Heart right ventricle (tissue), 16 donors: Measurements from ENCODE around the gene C2orf80. TPM values are rescaled to one million over a fixed set of nuclear protein-coding genes. Genes with fewer than 3 reads are reported as not detected.
"Not testable (repeated sequence)": the region's sequence is repeated elsewhere in the genome, so short reads cannot be mapped to it uniquely, and the experiment has no call there.

ENCODE experiments used
- ATAC-seq, 8 donors: fragments of 200-7000 bp; cut with Tn5 transposase; one replicate each; pipeline ENCODE4 v1.9.1; 2020; ENCODE audit warnings: mild to moderate bottlenecking in 8 of 8, moderate library complexity in 8 of 8, moderate number of reproducible peaks in 1 of 8
- DNase-seq, 2 donors: peaks; one replicate each; pipeline ENCODE4 v3.0.0-alpha.2; 2020
- H3K27ac ChIP-seq, 10 donors: fragments of 200-600 bp; sonication (generic) in 2 of 10; one replicate each; pipeline versions ENCODE4 v1.5.0 to v1.8.0; 2020 to 2022; ENCODE audit warnings: mild to moderate bottlenecking in 3 of 10
- H3K27me3 ChIP-seq, 7 donors: fragments of 200-600 bp; one replicate each; pipeline ENCODE4 v1.8.0; 2021 to 2022; ENCODE audit warnings: mild to moderate bottlenecking in 2 of 7
- H3K36me3 ChIP-seq, 9 donors: fragments of 200-600 bp; sonication (generic) in 1 of 9; one replicate each; pipeline versions ENCODE4 v1.5.0 to v1.8.0; 2020 to 2022; ENCODE audit warnings: mild to moderate bottlenecking in 2 of 9
- H3K4me1 ChIP-seq, 9 donors: fragments of 200-600 bp; sonication (generic) in 1 of 9; one replicate each; pipeline versions ENCODE4 v1.5.0 to v1.8.0; 2020 to 2022; ENCODE audit warnings: mild to moderate bottlenecking in 4 of 9
- H3K4me3 ChIP-seq, 10 donors: fragments of 200-600 bp; sonication (generic) in 2 of 10; one replicate each; pipeline versions ENCODE4 v1.5.0 to v1.8.0; 2020 to 2022; ENCODE audit warnings: mild to moderate bottlenecking in 7 of 10, moderate library complexity in 2 of 10
- H3K9me3 ChIP-seq, 11 donors: fragments of 200-600 bp in 10 of 11; sonication (generic) in 2 of 11; one replicate each; pipeline versions ENCODE4 v1.5.0 to v1.8.0; 2013 to 2022; ENCODE audit warnings: mild to moderate bottlenecking in 2 of 11, control low read depth in 1 of 11, moderate library complexity in 1 of 11
- CTCF ChIP-seq, 9 donors: fragments of 200-600 bp; sonication (generic) in 2 of 9; IDR thresholded peaks; one replicate each; pipeline versions ENCODE4 v1.5.0 to v1.8.0; 2021 to 2022; ENCODE audit warnings: antibody characterized with exemption in 9 of 9, mild to moderate bottlenecking in 5 of 9, moderate library complexity in 1 of 9
- WGBS, 2 donors: extraction: QIAGEN DNeasy Blood & Tissue Kit; methylation state at CpG; one replicate each; pipeline ENCODE4 v1.1.7; 2013; ENCODE audit warnings: inconsistent platforms in 1 of 2; 5-methylcytosine and 5-hydroxymethylcytosine counted together
- intact Hi-C, 10 donors: fragments of 100-400 bp; cut with DNase I; formaldehyde crosslinking; loops; one replicate each; pipeline versions ENCODE4 v1.11.1 to v1.14.2; 2022
- polyA plus RNA-seq, 2 donors: library from polyadenylated mRNA; stranded (reverse); fragments of 200-250 nt; gene quantifications; one replicate each; pipeline ENCODE4 v1.2.3, GENCODE V29; 2013
- total RNA-seq, 10 donors: library from RNA; stranded (reverse); fragmentation: NEBNext Ultra II Directional in 3 of 10; extraction: Animal tissue kit (Norgen Biotek cat#: 25700) in 3 of 10; gene quantifications; one replicate each; pipeline versions ENCODE4 v1.2.1 to v1.2.4, GENCODE V29; 2021 to 2023
- donor health status: Arrhythmogenic right ventricular cardiomyopathy.
- donor health status: ischemic (EF 13 %, LVEDD 7.1; RV severe dilation, severe dysfunction).
- donor health status: healthy with polysubstance abuse.
- donor health status: DM: no; HTN: yes; CAD: no.
- donor health status: DM: no; HTN: no; CAD: no.
- donor health status: ischemic (EF 25% LVEDD 6.9; RV normal size, moderate dysfunction).
- donor health status: ischemic (EF 25% LVEDD 5.7; RV mildly dilated, moderate dysfunction).
- donor health status: healthy.
- donor health status: DM: yes; HTN: yes; CAD: no.
- donor health status: Ischemic cardiomyopathy.
- donor health status: ischemic (EF 35%, LVEDD 5.7; RV mildly dilated, moderate dysfunction).
- donor health status: nonischemic (EF 11% LVEDD 7.7; RV severe dilation, severe dysfunction).
- donor health status: DM: yes; HTN: yes; CAD: no.
- donor health status: PGD.
- donor health status: ischemic (EF 29% LVEDD 5.4; RV normal size, mild dysfunction).
- donor health status: nonischemic (EF 23%, LVEDD 6.1; RV moderate dilation, normal function).

Gene C2orf80
- total and polyA plus RNA-seq, 12 donors = not detected

GRCh38 chr2:208129744-208130711, 59.8 kb downstream of the C2orf80 start, which contains the start of gene CRYGC:
TSS of gene CRYGC (minus strand) at chr2:208129828. CDS start at chr2:208129792, 36 bp downstream.
- Histone ChIP-seq H3K36me3 (no peaks in the 10 kb centered on the region), H3K27me3 (peaks cover 0 to 27% (median 11%) of the 10 kb centered on the region in 7 donors), H3K27ac (no peak within 1 kb of the TSS), H3K4me1 (no peaks in the 10 kb centered on the region), H3K9me3 (no peaks in the 10 kb centered on the region), H3K4me3 (no peak within 1 kb of the TSS)
- no peak for TF ChIP-seq CTCF (IDR thresholded peaks at IDR 0.05)
- ATAC-seq (no peak), DNase-seq (no peak)
- intact Hi-C loops = no loop called here
- 75 to 79% methylated on average over 19 of the region's 19 CpGs for WGBS, 2 donors

DNA sequence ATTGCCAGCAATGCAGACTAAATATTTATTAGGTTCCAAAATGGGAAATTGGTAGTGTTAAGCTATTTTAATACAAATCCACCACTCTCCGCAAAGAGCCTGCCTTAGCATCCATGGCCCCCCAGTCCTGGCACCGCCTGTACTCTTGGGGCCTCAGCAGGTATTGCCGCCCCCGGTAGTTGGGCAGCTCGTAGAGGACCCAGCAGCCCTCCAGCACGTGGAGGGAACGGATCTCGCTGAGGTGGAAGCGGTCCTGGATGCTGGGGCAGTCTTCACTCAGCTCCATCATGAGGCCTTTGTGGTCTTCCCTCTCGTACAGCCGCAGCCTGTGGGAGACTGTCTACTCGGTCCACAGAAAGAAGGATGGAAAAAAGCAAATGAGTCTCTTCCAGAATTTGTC, 61.7 kb downstream of the C2orf80 start:
- H3K9me3 ChIP-seq = no peaks in the 10 kb centered on the region
- 93% methylated on average over 12 of the region's 12 CpGs for WGBS, 2 donors
- intact Hi-C loops = no loop called here
- no peak for DNase-seq
- no peak overlapping the region for H3K4me3 ChIP-seq
- no peak overlapping the region for H3K27ac ChIP-seq
- H3K27me3 ChIP-seq = peaks cover 0 to 44% (median 29%) of the 10 kb centered on the region in 7 donors
- H3K36me3 ChIP-seq = no peaks in the 10 kb centered on the region
- H3K4me1 ChIP-seq = peaks cover 0 to 12% (median 4%) of the 10 kb centered on the region in 9 donors
- ATAC-seq = no peak
- no peak for TF ChIP-seq CTCF (IDR thresholded peaks at IDR 0.05)

DNA sequence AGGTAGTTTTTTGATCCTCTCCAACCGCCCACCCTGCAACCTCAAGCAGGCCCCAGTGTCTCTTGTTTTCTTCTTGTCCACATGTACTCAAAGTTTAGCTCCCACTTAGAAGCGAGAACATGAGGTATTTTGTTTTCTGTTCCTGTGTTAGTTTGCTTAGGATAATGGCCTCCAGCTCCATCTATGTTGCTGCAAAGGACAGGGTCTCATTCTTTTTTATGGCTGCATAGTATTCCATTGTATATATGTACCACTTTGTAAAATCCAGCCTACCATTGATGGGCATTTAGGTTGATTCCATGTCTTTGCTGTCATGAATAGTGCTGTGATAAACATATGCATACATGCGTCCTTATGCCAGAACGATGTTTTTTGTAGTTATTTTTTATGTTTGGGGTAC, 62.7 kb downstream of the C2orf80 start:
- ATAC-seq (no peak), DNase-seq (no peak)
- H3K36me3 ChIP-seq = no peaks in the 10 kb centered on the region
- intact Hi-C loops = no loop called here
- peaks cover 0 to 52% (median 34%) of the 10 kb centered on the region in 7 donors for H3K27me3 ChIP-seq
- no peaks in the 10 kb centered on the region for H3K9me3 ChIP-seq
- no peak for TF ChIP-seq CTCF (IDR thresholded peaks at IDR 0.05)
- no peak overlapping the region for H3K4me3 ChIP-seq
- 93% methylated on average over 4 of the region's 4 CpGs for WGBS, 2 donors
- H3K27ac ChIP-seq = no peak overlapping the region
- peaks cover 0 to 12% (median 4%) of the 10 kb centered on the region in 9 donors for H3K4me1 ChIP-seq

- 86 to 90% methylated on average over 4 of the region's 4 CpGs for WGBS, 2 donors
- Histone ChIP-seq H3K27me3 (peaks cover 0 to 52% (median 34%) of the 10 kb centered on the region in 7 donors), H3K4me1 (peaks cover 0 to 12% (median 4%) of the 10 kb centered on the region in 9 donors), H3K27ac (no peak overlapping the region), H3K4me3 (no peak overlapping the region), H3K36me3 (no peaks in the 10 kb centered on the region), H3K9me3 (no peaks in the 10 kb centered on the region)
- DNase-seq = no peak
- intact Hi-C loops = no loop called here
- no peak for TF ChIP-seq CTCF (IDR thresholded peaks at IDR 0.05)
- no peak for ATAC-seq
Observed at GRCh38 chr2:208125251-208125650, 64.6 kb downstream of the C2orf80 start.

DNA sequence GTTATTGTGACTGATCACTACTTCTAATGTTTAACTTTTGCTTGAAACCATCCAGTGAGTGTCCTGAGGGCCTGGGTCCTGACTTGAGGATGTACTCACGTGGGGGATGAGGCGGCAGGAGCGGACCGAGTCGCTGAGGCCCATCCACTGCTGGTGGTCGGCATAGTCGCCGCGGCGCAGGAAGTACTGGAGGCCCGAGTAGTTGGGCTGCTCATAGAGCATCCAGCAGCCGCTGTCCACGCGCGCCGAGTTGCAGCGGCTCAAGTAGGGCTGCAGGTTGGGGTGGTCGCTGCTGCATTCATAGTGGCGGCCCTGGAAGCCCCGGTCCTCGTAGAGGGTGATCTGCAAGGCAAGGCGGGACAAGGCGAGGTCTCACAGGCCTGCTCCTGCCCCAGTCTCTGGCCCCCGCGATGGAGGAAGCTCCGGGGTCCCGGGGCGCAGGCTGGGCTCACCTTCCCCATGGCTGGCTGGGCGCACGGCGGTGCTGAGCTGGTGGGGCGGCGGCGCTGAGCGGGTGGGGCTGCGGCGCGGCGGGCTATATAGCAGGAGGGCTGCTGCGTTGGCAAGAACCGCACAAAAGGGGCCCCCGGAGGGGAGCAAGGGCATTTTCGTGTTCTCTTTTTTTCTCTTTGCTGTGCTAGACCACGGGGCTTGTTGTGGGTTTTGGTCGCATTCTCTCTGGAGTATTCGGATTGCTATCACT, 65.7 kb downstream of the C2orf80 start, which contains the start of gene CRYGD:
CRYGD (minus strand) TSS at position 512 of the 703 bp plus-strand sequence; CDS start at position 461, 51 bp downstream.
- WGBS, 2 donors = 9% methylated on average over 42 to 44 of the region's 46 CpGs
- peak in 1 of 8 donors; percentile 56 for ATAC-seq
- Histone ChIP-seq H3K4me3 (peak within 1 kb of the TSS in 9 of 10 donors; percentile 8 to 39 (median 33)), H3K27me3 (peaks cover 0 to 52% (median 34%) of the 10 kb centered on the region in 7 donors), H3K4me1 (peaks cover 0 to 12% (median 4%) of the 10 kb centered on the region in 9 donors)
- H3K9me3 ChIP-seq, intact Hi-C loops, H3K36me3 ChIP-seq, H3K27ac ChIP-seq, DNase-seq: not testable (repeated sequence)
